Measurements from ENCODE around the gene CLCN7. TPM values are rescaled to one million over a fixed set of nuclear protein-coding genes. Genes with fewer than 3 reads are reported as not detected.
A peak's percentile ranks its signal among the peaks of the same experiment; 100 is the strongest.

CLCN7 gene
- total RNA-seq, 1 experiment from 2014 or later, result 110 TPM

GRCh38 chr16:1494711-1495110 lies 19.9 kb upstream of the CLCN7 start:
- no peak for DNase-seq
- peaks cover 5% of the 10 kb centered on the region; the same call in 1 of the 2 replicates for H4K20me1 ChIP-seq (ENCODE audit: insufficient read depth)
- intact Hi-C loops (cut with micrococcal nuclease; ENCODE audit: unreplicated experiment), result loop anchor here (5.0 kb wide), 2 partner anchors 72 to 118 kb away; partner anchors contain the start of genes CRAMP1, IFT140 and UQCC4
- peaks cover 19% of the 10 kb centered on the region for H3K79me2 ChIP-seq (ENCODE audit: low read depth)
- TF ChIP-seq, protein P1, sequence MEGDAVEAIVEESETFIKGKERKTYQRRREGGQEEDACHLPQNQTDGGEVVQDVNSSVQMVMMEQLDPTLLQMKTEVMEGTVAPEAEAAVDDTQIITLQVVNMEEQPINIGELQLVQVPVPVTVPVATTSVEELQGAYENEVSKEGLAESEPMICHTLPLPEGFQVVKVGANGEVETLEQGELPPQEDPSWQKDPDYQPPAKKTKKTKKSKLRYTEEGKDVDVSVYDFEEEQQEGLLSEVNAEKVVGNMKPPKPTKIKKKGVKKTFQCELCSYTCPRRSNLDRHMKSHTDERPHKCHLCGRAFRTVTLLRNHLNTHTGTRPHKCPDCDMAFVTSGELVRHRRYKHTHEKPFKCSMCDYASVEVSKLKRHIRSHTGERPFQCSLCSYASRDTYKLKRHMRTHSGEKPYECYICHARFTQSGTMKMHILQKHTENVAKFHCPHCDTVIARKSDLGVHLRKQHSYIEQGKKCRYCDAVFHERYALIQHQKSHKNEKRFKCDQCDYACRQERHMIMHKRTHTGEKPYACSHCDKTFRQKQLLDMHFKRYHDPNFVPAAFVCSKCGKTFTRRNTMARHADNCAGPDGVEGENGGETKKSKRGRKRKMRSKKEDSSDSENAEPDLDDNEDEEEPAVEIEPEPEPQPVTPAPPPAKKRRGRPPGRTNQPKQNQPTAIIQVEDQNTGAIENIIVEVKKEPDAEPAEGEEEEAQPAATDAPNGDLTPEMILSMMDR (conservative IDR thresholded peaks at IDR 0.05), result no peak; the same call in 1 of the 2 replicates
- TF ChIP-seq EZH2 (IDR thresholded peaks at IDR 0.05; ENCODE audit: low read depth), result no peak
- no peak overlapping the region for H2AFZ ChIP-seq
- no peaks in the 10 kb centered on the region for H3K27me3 ChIP-seq (ENCODE audit: insufficient read depth, low read depth)
- CTCF ChIA-PET, result no interaction called here
- H3K9me3 ChIP-seq (ENCODE audit: insufficient read depth, low read depth), result no peaks in the 10 kb centered on the region
- H3K4me3 ChIP-seq, result peak overlapping the region; percentile 98; the same call in 1 of the 2 replicates
- H3K9me2 ChIP-seq (ENCODE audit: insufficient read depth), result no peaks in the 10 kb centered on the region
- H3K4me1 ChIP-seq (replicated peaks; ENCODE audit: insufficient read depth), result peaks cover 18% of the 10 kb centered on the region; the same call in 1 of the 2 replicates
- peak overlapping the region; percentile 95 for H3K4me2 ChIP-seq
- H3F3A ChIP-seq (ENCODE audit: insufficient read depth, low read depth), result peaks cover 8% of the 10 kb centered on the region; the same call in 1 of the 2 replicates
- no TSS peak for BruUV-seq (replicated peaks)
- POLR2A ChIA-PET (ENCODE audit: unreplicated experiment), result no interaction called here
- H3K27ac ChIP-seq, result no peak overlapping the region
- no peaks in the 10 kb centered on the region for H3K36me3 ChIP-seq (ENCODE audit: low read depth)

GRCh38 chr16:1494129-1494640 lies 19.4 kb upstream of the CLCN7 start:
- POLR2A ChIA-PET (ENCODE audit: unreplicated experiment), result interaction anchor here (0.6 kb wide), 2 partner anchors 115 to 965 kb away, joined by 3 to 4 read pairs; no protein-coding TSS in a partner anchor
- peak; percentile 47 to 49 for DNase-seq
- TF ChIP-seq, protein P1 (conservative IDR thresholded peaks at IDR 0.05), result peak; percentile 52; the same call in 1 of the 2 replicates
- no peak for TF ChIP-seq EZH2 (IDR thresholded peaks at IDR 0.05; ENCODE audit: low read depth)
- BruUV-seq (replicated peaks), result TSS peak; percentile 37
- H3K27me3 ChIP-seq (ENCODE audit: insufficient read depth, low read depth), result no peaks in the 10 kb centered on the region
- H3K4me1 ChIP-seq (replicated peaks; ENCODE audit: insufficient read depth), result peaks cover 18% of the 10 kb centered on the region; the same call in 1 of the 2 replicates
- H2AFZ ChIP-seq, result peak overlapping the region; percentile 82
- H3K36me3 ChIP-seq (ENCODE audit: low read depth), result no peaks in the 10 kb centered on the region
- peak overlapping the region; percentile 95 for H3K4me2 ChIP-seq
- H3K9me2 ChIP-seq (ENCODE audit: insufficient read depth), result no peaks in the 10 kb centered on the region
- peaks cover 5% of the 10 kb centered on the region; the same call in 1 of the 2 replicates for H4K20me1 ChIP-seq (ENCODE audit: insufficient read depth)
- H3F3A ChIP-seq (ENCODE audit: insufficient read depth, low read depth), result peaks cover 8% of the 10 kb centered on the region; the same call in 1 of the 2 replicates
- peak overlapping the region; percentile 98 for H3K4me3 ChIP-seq
- no peaks in the 10 kb centered on the region for H3K9me3 ChIP-seq (ENCODE audit: insufficient read depth, low read depth)
- intact Hi-C loops (cut with micrococcal nuclease; ENCODE audit: unreplicated experiment), result loop anchor here (5.0 kb wide), 2 partner anchors 72 to 118 kb away; partner anchors contain the start of genes CRAMP1, IFT140 and UQCC4
- peaks cover 19% of the 10 kb centered on the region for H3K79me2 ChIP-seq (ENCODE audit: low read depth)
- CTCF ChIA-PET, result interaction anchor here (0.6 kb wide), 1 partner anchor 211 kb away, joined by 6 read pairs; no protein-coding TSS in a partner anchor
- H3K27ac ChIP-seq, result no peak overlapping the region

- no peak for DNase-seq
- H3K4me1 ChIP-seq (replicated peaks; ENCODE audit: insufficient read depth), result peaks cover 18% of the 10 kb centered on the region; the same call in 1 of the 2 replicates
- no TSS peak for BruUV-seq (replicated peaks)
- peaks cover 8% of the 10 kb centered on the region; the same call in 1 of the 2 replicates for H3F3A ChIP-seq (ENCODE audit: insufficient read depth, low read depth)
- CTCF ChIA-PET, result interaction anchor here (0.6 kb wide), 1 partner anchor 211 kb away, joined by 6 read pairs; no protein-coding TSS in a partner anchor
- peaks cover 5% of the 10 kb centered on the region; the same call in 1 of the 2 replicates for H4K20me1 ChIP-seq (ENCODE audit: insufficient read depth)
- peak overlapping the region; percentile 98 for H3K4me3 ChIP-seq
- peaks cover 19% of the 10 kb centered on the region for H3K79me2 ChIP-seq (ENCODE audit: low read depth)
- H3K9me3 ChIP-seq (ENCODE audit: insufficient read depth, low read depth), result no peaks in the 10 kb centered on the region
- no peaks in the 10 kb centered on the region for H3K27me3 ChIP-seq (ENCODE audit: insufficient read depth, low read depth)
- TF ChIP-seq, protein P1 (conservative IDR thresholded peaks at IDR 0.05), result no peak
- no peak for TF ChIP-seq EZH2 (IDR thresholded peaks at IDR 0.05; ENCODE audit: low read depth)
- POLR2A ChIA-PET (ENCODE audit: unreplicated experiment), result interaction anchor here (0.6 kb wide), 2 partner anchors 116 to 966 kb away, joined by 3 to 4 read pairs; no protein-coding TSS in a partner anchor
- H2AFZ ChIP-seq, result peak overlapping the region; percentile 82
- H3K27ac ChIP-seq, result no peak overlapping the region
- H3K9me2 ChIP-seq (ENCODE audit: insufficient read depth), result no peaks in the 10 kb centered on the region
- intact Hi-C loops (cut with micrococcal nuclease; ENCODE audit: unreplicated experiment), result loop anchor here (5.0 kb wide), 2 partner anchors 71 to 119 kb away; partner anchors contain the start of genes CRAMP1, IFT140 and UQCC4
- peak overlapping the region; percentile 95 for H3K4me2 ChIP-seq
- H3K36me3 ChIP-seq (ENCODE audit: low read depth), result no peaks in the 10 kb centered on the region
Observed at GRCh38 chr16:1493746-1494094, 18.9 kb upstream of the CLCN7 start.

Measured in PC-9 (cell line).